ENCODE data around the gene AMPH. TPM values are rescaled to one million over a fixed set of nuclear protein-coding genes. Genes with fewer than 3 reads are reported as not detected.

The AMPH gene
- total and polyA plus RNA-seq, 3 donors from 2014 or later: 5.8 to 9.0 (median 7.6) TPM

- Histone ChIP-seq H3K9me3 (no peaks in the 10 kb centered on the region), H3K27me3 (no peaks in the 10 kb centered on the region), H3K27ac (no peak overlapping the region), H3K36me3 (ENCODE audit: low read depth, missing control alignments) (no peaks in the 10 kb centered on the region), H3K4me3 (no peak overlapping the region), H3K4me1 (no peaks in the 10 kb centered on the region)
- no peak for TF ChIP-seq POLR2A (IDR thresholded peaks at IDR 0.05)
- intact Hi-C loops (cut with DNase I; ENCODE audit: low total_unique reads): no loop called here
- WGBS, 2 donors: 78 to 85% methylated on average over 2 of the region's 2 CpGs
- DNase-seq: no peak
Measured at GRCh38 chr7:38425509-38425908, 205.7 kb downstream of the AMPH start.

DNA sequence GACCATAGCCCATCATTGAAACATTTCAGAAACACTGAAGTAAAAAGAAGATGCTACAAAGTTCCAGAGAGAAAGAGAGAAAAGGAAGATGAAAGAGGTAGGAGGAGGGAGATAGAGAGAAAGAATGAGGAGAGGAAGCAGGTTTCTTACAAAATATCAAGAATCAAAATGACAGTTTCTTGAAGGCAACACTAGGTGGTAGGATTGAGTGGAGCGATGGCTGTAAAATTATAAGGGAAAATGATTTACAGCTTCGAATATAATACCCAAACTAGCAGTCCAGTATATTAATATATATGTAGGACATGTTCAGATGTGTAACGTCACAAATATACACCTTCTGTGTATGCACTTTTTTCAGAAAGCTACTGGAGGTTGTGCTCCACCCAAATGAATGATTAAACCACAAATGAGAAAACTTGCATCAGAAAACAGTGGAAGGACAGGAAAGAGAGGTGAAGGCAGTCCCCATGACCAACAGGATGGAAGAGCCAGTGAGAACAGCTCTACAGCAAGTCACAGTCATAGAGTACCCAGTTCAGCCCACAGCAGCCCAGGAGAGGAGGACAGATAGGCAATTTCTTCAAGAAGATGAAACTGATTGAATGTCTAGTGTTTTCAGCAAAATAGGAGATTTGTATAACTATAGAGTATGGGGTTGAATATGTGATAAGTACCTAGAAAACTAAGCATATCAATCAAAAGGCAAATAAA is 206.3 kb downstream of the AMPH start:
- no peaks in the 10 kb centered on the region for H3K4me1 ChIP-seq
- no peaks in the 10 kb centered on the region for H3K36me3 ChIP-seq (ENCODE audit: low read depth, missing control alignments)
- DNase-seq: no peak
- H3K27ac ChIP-seq: no peak overlapping the region
- intact Hi-C loops (cut with DNase I; ENCODE audit: low total_unique reads): no loop called here
- no peaks in the 10 kb centered on the region for H3K9me3 ChIP-seq
- WGBS, 2 donors: 84 to 86% methylated on average over 3 of the region's 3 CpGs
- no peaks in the 10 kb centered on the region for H3K27me3 ChIP-seq
- TF ChIP-seq CTCF (IDR thresholded peaks at IDR 0.05) (no peak), POLR2A (IDR thresholded peaks at IDR 0.05) (no peak)
- H3K4me3 ChIP-seq: no peak overlapping the region

GRCh38 chr7:38413784-38414183 is 217.4 kb downstream of the AMPH start:
- Histone ChIP-seq H3K27me3 (no peaks in the 10 kb centered on the region), H3K9me3 (no peaks in the 10 kb centered on the region), H3K4me3 (no peak overlapping the region), H3K27ac (no peak overlapping the region), H3K4me1 (no peaks in the 10 kb centered on the region), H3K36me3 (ENCODE audit: low read depth, missing control alignments) (no peaks in the 10 kb centered on the region)
- WGBS, 2 donors: 79 to 87% methylated on average over 3 of the region's 3 CpGs
- DNase-seq: no peak
- TF ChIP-seq POLR2A (IDR thresholded peaks at IDR 0.05) (no peak), CTCF (IDR thresholded peaks at IDR 0.05) (no peak)
- intact Hi-C loops (cut with DNase I; ENCODE audit: low total_unique reads): no loop called here

DNA sequence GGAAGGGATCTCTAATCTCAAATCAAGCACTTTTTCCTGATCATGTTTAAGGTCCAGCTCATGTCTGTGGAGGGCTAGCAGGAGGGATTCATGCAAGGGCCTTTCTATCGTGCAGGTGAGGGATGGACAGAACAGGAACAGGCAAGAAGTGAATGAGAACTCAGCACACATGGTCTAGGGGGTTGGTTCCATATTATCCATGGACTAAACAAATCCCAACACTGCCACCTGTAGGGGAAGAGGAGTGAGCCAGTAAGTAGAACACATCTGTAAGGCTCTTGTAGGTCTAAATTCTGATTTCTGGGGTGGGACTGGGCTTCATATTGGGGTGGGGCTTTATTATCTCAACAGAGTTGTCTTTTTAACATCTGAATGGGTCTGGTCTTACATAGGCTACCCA is 219.8 kb downstream of the AMPH start:
- Histone ChIP-seq H3K27me3 (no peaks in the 10 kb centered on the region), H3K9me3 (no peaks in the 10 kb centered on the region), H3K27ac (no peak overlapping the region), H3K4me1 (no peaks in the 10 kb centered on the region), H3K4me3 (no peak overlapping the region), H3K36me3 (ENCODE audit: low read depth, missing control alignments) (no peaks in the 10 kb centered on the region)
- DNase-seq: no peak
- 70 to 81% methylated on average over 1 of the region's 1 CpG for WGBS, 2 donors
- peak in 1 of 3 experiments; percentile 12 for TF ChIP-seq CTCF (IDR thresholded peaks at IDR 0.05)
- TF ChIP-seq POLR2A (IDR thresholded peaks at IDR 0.05): no peak
- intact Hi-C loops (cut with DNase I; ENCODE audit: low total_unique reads): no loop called here

DNA sequence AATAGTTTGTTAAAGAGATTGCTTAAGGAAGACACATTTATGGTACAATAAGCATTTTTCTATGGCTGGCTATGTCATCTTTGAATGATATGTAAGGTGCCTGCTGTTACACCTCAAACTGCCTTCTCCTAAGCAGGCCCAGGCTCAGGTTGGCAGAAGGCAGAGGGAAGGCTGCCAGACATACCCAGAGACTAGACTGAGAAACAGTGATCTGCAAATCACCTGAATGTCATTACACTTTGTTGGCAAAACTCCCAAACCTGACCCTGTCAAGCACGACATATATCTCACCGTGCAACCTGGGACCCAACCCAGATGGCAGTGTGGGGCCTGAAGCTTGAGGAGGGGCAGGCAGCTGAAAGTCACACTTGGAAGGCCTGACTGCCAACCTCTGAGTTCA is 221.1 kb downstream of the AMPH start:
- H3K27me3 ChIP-seq: no peaks in the 10 kb centered on the region
- no peaks in the 10 kb centered on the region for H3K36me3 ChIP-seq (ENCODE audit: low read depth, missing control alignments)
- 61 to 94% methylated on average over 2 of the region's 2 CpGs for WGBS, 2 donors
- H3K27ac ChIP-seq: no peak overlapping the region
- H3K9me3 ChIP-seq: no peaks in the 10 kb centered on the region
- no peak overlapping the region for H3K4me3 ChIP-seq
- TF ChIP-seq POLR2A (IDR thresholded peaks at IDR 0.05) (no peak), CTCF (IDR thresholded peaks at IDR 0.05) (no peak)
- intact Hi-C loops (cut with DNase I; ENCODE audit: low total_unique reads): no loop called here
- no peaks in the 10 kb centered on the region for H3K4me1 ChIP-seq
- DNase-seq: no peak

All from testis (tissue), 3 donors.